Activated naive CD4-positive, alpha-beta T cell (primary cell): ENCODE data around the gene UNC79.

ENCODE experiments used
- DNase-seq, 4 experiments: peaks; one replicate each; lab custom pipeline; 2025; lab: John Stamatoyannopoulos, UW

The UNC79 gene

GRCh38 chr14:93727917-93728650 is 297.3 kb downstream of the UNC79 start:
- no peak for DNase-seq

- DNase-seq, result no peak
Measured at GRCh38 chr14:93728651-93729016, 297.9 kb downstream of the UNC79 start.

- no peak for DNase-seq
Measured at GRCh38 chr14:93729993-93730392, 299.3 kb downstream of the UNC79 start.

GRCh38 chr14:93731753-93732152 is 301.0 kb downstream of the UNC79 start:
- DNase-seq, result no peak

GRCh38 chr14:93732524-93732923 is 301.8 kb downstream of the UNC79 start:
- DNase-seq, result no peak

GRCh38 chr14:93733231-93733630 is 302.5 kb downstream of the UNC79 start:
- no peak for DNase-seq

GRCh38 chr14:93733631-93734030 is 302.9 kb downstream of the UNC79 start:
- no peak for DNase-seq

GRCh38 chr14:93734086-93734822 is 303.5 kb downstream of the UNC79 start:
- no peak for DNase-seq

- no peak for DNase-seq
Measured at GRCh38 chr14:93735206-93735605, 304.5 kb downstream of the UNC79 start.

GRCh38 chr14:93736378-93737014 is 305.8 kb downstream of the UNC79 start:
- no peak for DNase-seq

GRCh38 chr14:93737634-93738033 is 306.9 kb downstream of the UNC79 start:
- DNase-seq, result no peak

- no peak for DNase-seq
Measured at GRCh38 chr14:93741556-93742230, 311.0 kb downstream of the UNC79 start.

GRCh38 chr14:93742761-93743160 is 312.0 kb downstream of the UNC79 start:
- no peak for DNase-seq

GRCh38 chr14:93743270-93744060 is 312.7 kb downstream of the UNC79 start:
- no peak for DNase-seq

- DNase-seq, result no peak
Measured at GRCh38 chr14:93744176-93744575, 313.4 kb downstream of the UNC79 start.

GRCh38 chr14:93744876-93745275 is 314.1 kb downstream of the UNC79 start:
- no peak for DNase-seq

- DNase-seq, result no peak
Measured at GRCh38 chr14:93745603-93746273, 315.0 kb downstream of the UNC79 start.

GRCh38 chr14:93747102-93747501 is 316.4 kb downstream of the UNC79 start:
- no peak for DNase-seq

GRCh38 chr14:93747560-93747959 is 316.8 kb downstream of the UNC79 start:
- DNase-seq, result no peak

GRCh38 chr14:93748208-93749075 is 317.7 kb downstream of the UNC79 start:
- DNase-seq, result no peak
